Muscle of leg (tissue), 11 donors: Measurements from ENCODE around the gene RASAL2. TPM values are rescaled to one million over a fixed set of nuclear protein-coding genes. Genes with fewer than 3 reads are reported as not detected.

Experiments
- DNase-seq: peaks from one replicate; pipeline ENCODE4 v3.0.0; 2013
- H3K27ac ChIP-seq: one replicate; pipeline ENCODE4 v1.5.1; 2013; ENCODE audit warnings: mild to moderate bottlenecking, low read length, control low read depth
- H3K27me3 ChIP-seq: one replicate; pipeline ENCODE4 v1.6.1; 2013; ENCODE audit warnings: low read length; ENCODE audit not compliant: control insufficient read depth, insufficient read depth
- H3K36me3 ChIP-seq: one replicate; pipeline ENCODE4 v1.6.1; 2013; ENCODE audit warnings: low read length; ENCODE audit not compliant: control insufficient read depth, insufficient read depth
- H3K4me1 ChIP-seq: one replicate; pipeline ENCODE4 v1.6.1; 2013; ENCODE audit warnings: low read length; ENCODE audit not compliant: control insufficient read depth, insufficient read depth
- H3K4me3 ChIP-seq: one replicate; pipeline ENCODE4 v1.5.1; 2013; ENCODE audit warnings: low read length, control low read depth
- H3K9me3 ChIP-seq: replicated peaks from 2 replicates; pipeline ENCODE4 v1.6.1; 2013; ENCODE audit warnings: low read depth, low read length; ENCODE audit not compliant: control insufficient read depth
- WGBS: methylation state at CpG from one replicate; pipeline ENCODE4 v1.1.5; 2013; ENCODE audit warnings: missing lambda C conversion rate; ENCODE audit not compliant: insufficient coverage; 5-methylcytosine and 5-hydroxymethylcytosine counted together
- polyA plus RNA-seq, 8 donors: library from polyadenylated mRNA; unstranded; fragments of 120-200 nt; gene quantifications; one replicate each; pipeline versions ENCODE4 v1.2.1 to v1.2.3, GENCODE V29; 2013; ENCODE audit warnings: inconsistent platforms in 1 of 8, low replicate concordance in 1 of 8; ENCODE audit not compliant: insufficient read length in 8 of 8, insufficient read depth in 1 of 8
- total RNA-seq: library from RNA; stranded (reverse); fragments of 120-200 nt; gene quantifications from one replicate; pipeline ENCODE4 v1.2.4, GENCODE V29; 2013

RASAL2 gene
- total and polyA plus RNA-seq, 9 donors: 8.5 to 16.7 (median 13.1) TPM

DNA sequence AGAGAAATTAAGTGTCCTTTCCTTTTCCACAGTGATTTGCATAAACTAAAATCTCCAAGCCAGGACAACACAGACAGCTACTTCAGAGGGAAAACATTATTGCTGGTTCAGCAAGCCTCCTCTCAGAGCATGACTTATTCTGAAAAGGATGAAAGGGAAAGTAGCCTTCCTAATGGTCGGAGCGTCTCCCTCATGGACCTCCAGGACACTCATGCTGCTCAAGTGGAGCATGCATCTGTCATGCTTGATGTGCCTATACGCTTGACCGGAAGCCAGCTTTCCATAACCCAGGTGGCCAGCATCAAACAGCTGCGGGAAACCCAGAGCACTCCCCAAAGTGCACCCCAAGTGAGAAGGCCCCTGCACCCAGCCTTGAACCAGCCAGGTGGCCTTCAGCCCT is 363.7 kb downstream of the RASAL2 start:
- WGBS: 91% methylated on average over 5 of the region's 5 CpGs

GRCh38 chr1:178458203-178458602 is 364.3 kb downstream of the RASAL2 start:
- DNase-seq: no peak
- Histone ChIP-seq H3K36me3 (peaks cover 11% of the 10 kb centered on the region), H3K9me3 (no peaks in the 10 kb centered on the region), H3K27ac (no peak overlapping the region), H3K4me1 (no peaks in the 10 kb centered on the region), H3K4me3 (no peak overlapping the region), H3K27me3 (no peaks in the 10 kb centered on the region)
- 91% methylated on average over 12 of the region's 12 CpGs for WGBS

More for the DNA sequence above, 363.7 kb downstream of the RASAL2 start:
- H3K27ac ChIP-seq: no peak overlapping the region
- H3K4me3 ChIP-seq: no peak overlapping the region
- no peaks in the 10 kb centered on the region for H3K4me1 ChIP-seq
- H3K27me3 ChIP-seq: no peaks in the 10 kb centered on the region
- H3K36me3 ChIP-seq: peaks cover 11% of the 10 kb centered on the region
- no peaks in the 10 kb centered on the region for H3K9me3 ChIP-seq
- DNase-seq: no peak

- WGBS: no CpG with 5 or more reads among the region's 2 CpGs
- H3K36me3 ChIP-seq: peaks cover 14% of the 10 kb centered on the region
- no peak overlapping the region for H3K27ac ChIP-seq
- H3K4me1 ChIP-seq: no peaks in the 10 kb centered on the region
- H3K4me3 ChIP-seq: no peak overlapping the region
- DNase-seq: no peak
- no peaks in the 10 kb centered on the region for H3K27me3 ChIP-seq
- no peaks in the 10 kb centered on the region for H3K9me3 ChIP-seq
Measured at GRCh38 chr1:178461104-178461503, 367.2 kb downstream of the RASAL2 start.

GRCh38 chr1:178461701-178462100 is 367.8 kb downstream of the RASAL2 start:
- no peaks in the 10 kb centered on the region for H3K4me1 ChIP-seq
- 86% methylated on average over 1 of the region's 4 CpGs for WGBS
- H3K27ac ChIP-seq: no peak overlapping the region
- H3K27me3 ChIP-seq: no peaks in the 10 kb centered on the region
- H3K9me3 ChIP-seq: no peaks in the 10 kb centered on the region
- peaks cover 16% of the 10 kb centered on the region for H3K36me3 ChIP-seq
- no peak overlapping the region for H3K4me3 ChIP-seq
- no peak for DNase-seq

GRCh38 chr1:178464141-178464540 is 370.2 kb downstream of the RASAL2 start:
- no peaks in the 10 kb centered on the region for H3K9me3 ChIP-seq
- 100% methylated on average over 1 of the region's 1 CpG for WGBS
- no peak for DNase-seq
- no peak overlapping the region for H3K4me3 ChIP-seq
- no peaks in the 10 kb centered on the region for H3K27me3 ChIP-seq
- H3K27ac ChIP-seq: no peak overlapping the region
- no peaks in the 10 kb centered on the region for H3K4me1 ChIP-seq
- peaks cover 16% of the 10 kb centered on the region for H3K36me3 ChIP-seq

DNA sequence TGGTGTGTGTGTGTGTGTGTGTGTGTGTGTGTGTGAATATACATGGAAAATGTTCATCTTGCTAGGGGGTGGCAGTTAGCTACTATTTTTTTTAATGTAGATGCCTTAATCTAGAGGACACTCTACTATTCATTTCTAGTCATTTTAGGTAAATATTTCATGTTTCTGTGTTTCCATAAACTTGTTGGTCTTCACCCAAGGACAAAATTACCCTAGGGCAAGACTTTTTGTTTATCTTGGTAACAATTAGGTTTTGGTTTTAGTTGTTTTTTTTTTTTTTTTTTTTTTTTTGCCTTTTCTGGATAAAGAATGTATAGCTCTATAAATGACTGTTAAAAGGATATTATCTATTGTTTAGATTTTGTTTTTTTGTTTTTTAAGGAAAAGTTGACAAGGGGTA is 370.7 kb downstream of the RASAL2 start:
- Histone ChIP-seq H3K36me3 (peaks cover 16% of the 10 kb centered on the region), H3K27me3 (no peaks in the 10 kb centered on the region), H3K4me1 (no peaks in the 10 kb centered on the region), H3K9me3 (no peaks in the 10 kb centered on the region), H3K4me3 (no peak overlapping the region), H3K27ac (no peak overlapping the region)
- DNase-seq: no peak

DNA sequence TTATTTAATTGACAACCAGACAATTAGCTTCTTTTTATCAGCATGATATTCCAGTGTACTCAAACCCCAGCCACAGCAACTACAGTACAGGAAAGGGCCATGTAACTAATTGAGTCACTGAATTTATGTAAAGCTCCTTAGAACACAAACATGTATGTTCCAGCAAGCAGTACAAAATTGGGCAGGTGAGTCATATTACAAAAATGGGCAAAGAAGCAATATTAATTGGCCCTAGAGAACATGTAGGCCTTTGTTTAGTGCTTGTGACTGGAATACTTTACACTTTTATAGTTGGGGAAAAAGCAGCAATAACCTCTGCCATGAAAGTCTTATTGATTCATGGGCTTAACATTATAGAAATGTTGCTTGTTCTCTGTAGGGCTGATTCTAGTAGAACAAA is 371.1 kb downstream of the RASAL2 start:
- no peak for DNase-seq

DNA sequence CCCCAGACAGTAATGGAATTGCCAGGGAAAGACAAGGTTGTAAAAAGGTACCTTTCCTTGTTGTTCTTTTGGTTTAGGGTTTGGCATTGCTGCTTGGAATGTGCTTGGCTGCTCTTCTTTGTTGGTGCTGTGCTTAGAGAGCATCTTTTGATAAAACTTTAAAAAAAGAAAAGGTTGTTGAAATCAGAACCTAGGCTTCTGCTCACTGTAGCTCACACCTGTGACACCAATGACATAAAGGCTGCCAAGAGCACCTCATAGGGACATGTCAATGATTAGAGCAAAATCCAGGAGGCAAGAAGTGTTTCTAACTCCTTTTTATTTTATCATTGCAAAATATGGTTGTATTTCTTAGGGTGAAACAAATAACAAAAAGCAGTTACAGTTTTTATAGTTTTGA is 373.9 kb downstream of the RASAL2 start:
- H3K27me3 ChIP-seq: no peaks in the 10 kb centered on the region
- H3K27ac ChIP-seq: no peak overlapping the region
- H3K9me3 ChIP-seq: no peaks in the 10 kb centered on the region
- no peaks in the 10 kb centered on the region for H3K4me1 ChIP-seq
- H3K4me3 ChIP-seq: no peak overlapping the region
- no peak for DNase-seq
- peaks cover 16% of the 10 kb centered on the region for H3K36me3 ChIP-seq

More for the DNA sequence above, 371.1 kb downstream of the RASAL2 start:
- H3K9me3 ChIP-seq: no peaks in the 10 kb centered on the region
- no peak overlapping the region for H3K27ac ChIP-seq
- peaks cover 16% of the 10 kb centered on the region for H3K36me3 ChIP-seq
- no peaks in the 10 kb centered on the region for H3K4me1 ChIP-seq
- no peak overlapping the region for H3K4me3 ChIP-seq
- no peaks in the 10 kb centered on the region for H3K27me3 ChIP-seq

- DNase-seq: no peak
- H3K27ac ChIP-seq: peak overlapping the region; percentile 23
- peaks cover 23% of the 10 kb centered on the region for H3K36me3 ChIP-seq
- 71% methylated on average over 1 of the region's 5 CpGs for WGBS
- H3K9me3 ChIP-seq: no peaks in the 10 kb centered on the region
- H3K4me3 ChIP-seq: no peak overlapping the region
- no peaks in the 10 kb centered on the region for H3K4me1 ChIP-seq
- no peaks in the 10 kb centered on the region for H3K27me3 ChIP-seq
Measured at GRCh38 chr1:178470411-178470960, 376.6 kb downstream of the RASAL2 start.

GRCh38 chr1:178472531-178472930 is 378.6 kb downstream of the RASAL2 start:
- no peaks in the 10 kb centered on the region for H3K4me1 ChIP-seq
- H3K27me3 ChIP-seq: no peaks in the 10 kb centered on the region
- no peak overlapping the region for H3K27ac ChIP-seq
- DNase-seq: no peak
- no peaks in the 10 kb centered on the region for H3K9me3 ChIP-seq
- H3K4me3 ChIP-seq: no peak overlapping the region
- H3K36me3 ChIP-seq: peaks cover 16% of the 10 kb centered on the region

DNA sequence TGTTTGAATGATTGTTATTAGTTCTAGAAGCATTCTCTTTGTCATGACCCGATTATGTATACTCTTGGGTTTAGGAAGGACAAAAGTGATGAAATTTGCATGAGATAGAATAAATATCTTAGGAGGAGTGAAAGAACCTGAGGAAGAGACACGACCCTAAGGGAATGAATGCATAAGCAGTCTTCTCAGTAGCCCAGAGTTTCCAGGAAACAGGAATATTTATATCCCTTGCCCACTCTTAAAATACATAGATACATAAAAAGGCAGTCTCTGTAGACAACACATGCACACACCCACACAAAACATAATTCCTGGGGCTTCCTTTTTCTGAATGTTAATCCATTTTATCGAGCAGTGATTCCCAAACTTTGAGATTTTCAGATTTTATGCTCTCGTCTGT is 383.5 kb downstream of the RASAL2 start:
- no peak for DNase-seq
- Histone ChIP-seq H3K9me3 (no peaks in the 10 kb centered on the region), H3K4me1 (no peaks in the 10 kb centered on the region), H3K27ac (no peak overlapping the region), H3K4me3 (no peak overlapping the region), H3K27me3 (no peaks in the 10 kb centered on the region), H3K36me3 (peaks cover 14% of the 10 kb centered on the region)
- 63% methylated on average over 1 of the region's 4 CpGs for WGBS
